HEK293 (cell line): ENCODE measurements around the gene LDB1.
A peak's percentile ranks its signal among the peaks of the same experiment; 100 is the strongest.

Experiments used
- CTCF ChIA-PET: fragments of 350-600 bp; formaldehyde crosslinking; extraction: SDS; loops from one replicate; lab custom pipeline; 2021; ENCODE audit warnings: antibody characterized with exemption; lab: Yijun Ruan, JAX
- POLR2A ChIA-PET: fragments of 300-600 bp; formaldehyde crosslinking; extraction: SDS; loops from one replicate; lab custom pipeline; 2020; ENCODE audit warnings: antibody characterized with exemption, inconsistent platforms; lab: Yijun Ruan, JAX
- H3K27ac ChIP-seq: fragments of 200-500 bp; sonication (Bioruptor generic); 2 replicates; pipeline ENCODE4 v1.5.1; 2014; ENCODE audit warnings: low read depth, low read length, control low read depth, inconsistent platforms; ENCODE audit errors: extremely low read depth
- H3K36me3 ChIP-seq, 2 experiments: fragments of 200-500 bp in 1 of 2; sonication (Bioruptor generic) in 1 of 2; 1 replicate in 1 of 2; 2 replicates in 1 of 2; pipeline ENCODE4 v1.5.1; 2014 to 2017; ENCODE audit warnings: inconsistent platforms in 2 of 2, low read length in 2 of 2; ENCODE audit not compliant: control insufficient read depth in 2 of 2, insufficient read depth in 1 of 2
- H3K4me1 ChIP-seq: fragments of 200-500 bp; sonication (Bioruptor generic); 2 replicates; pipeline ENCODE4 v1.5.1; 2014; ENCODE audit warnings: mild to moderate bottlenecking, low read length, inconsistent platforms; ENCODE audit not compliant: control insufficient read depth, insufficient read depth
- H3K4me3 ChIP-seq: 2 replicates; pipeline ENCODE4 v1.5.1; 2011; ENCODE audit warnings: low read depth, mild to moderate bottlenecking, control low read depth, low read length, moderate library complexity
- H3K9me3 ChIP-seq: fragments of 200-500 bp; sonication (Bioruptor generic); 2 replicates; pipeline ENCODE4 v1.5.1; 2014; ENCODE audit warnings: low read depth, low read length, inconsistent platforms; ENCODE audit not compliant: control insufficient read depth, insufficient read depth
- ATF2 ChIP-seq: fragments of 450-650 bp; formaldehyde crosslinking; IDR thresholded peaks from 2 replicates; pipeline ENCODE4 v1.5.1; 2016; ENCODE audit warnings: missing biosample characterization, missing genetic modification characterization, low read depth
- PRDM10 ChIP-seq: fragments of 450-650 bp; formaldehyde crosslinking; IDR thresholded peaks from 2 replicates; pipeline ENCODE4 v1.5.1; 2016; ENCODE audit warnings: missing biosample characterization, missing genetic modification characterization
- RBAK ChIP-seq: fragments of 450-650 bp; formaldehyde crosslinking; IDR thresholded peaks from 2 replicates; pipeline ENCODE4 v1.5.1; 2016; ENCODE audit warnings: missing biosample characterization, missing genetic modification characterization
- SALL2 ChIP-seq: fragments of 450-650 bp; formaldehyde crosslinking; IDR thresholded peaks from 2 replicates; pipeline ENCODE4 v1.5.0; 2017; ENCODE audit warnings: missing biosample characterization, mild to moderate bottlenecking, missing genetic modification characterization, borderline replicate concordance
- SP7 ChIP-seq: fragments of 450-650 bp; formaldehyde crosslinking; IDR thresholded peaks from 2 replicates; pipeline ENCODE4 v1.5.1; 2016; ENCODE audit warnings: missing biosample characterization, missing genetic modification characterization
- ZBTB7A ChIP-seq: fragments of 450-650 bp; formaldehyde crosslinking; IDR thresholded peaks from 2 replicates; pipeline ENCODE4 v1.5.1; 2016; ENCODE audit warnings: low read depth, missing biosample characterization, missing genetic modification characterization
- ZEB2 ChIP-seq: fragments of 450-650 bp; formaldehyde crosslinking; IDR thresholded peaks from 2 replicates; pipeline ENCODE4 v1.5.1; 2016; ENCODE audit warnings: missing biosample characterization, missing genetic modification characterization
- ZNF140 ChIP-seq: fragments of 450-650 bp; formaldehyde crosslinking; IDR thresholded peaks from 2 replicates; pipeline ENCODE4 v1.5.1; 2016; ENCODE audit warnings: missing biosample characterization, missing genetic modification characterization
- ZNF155 ChIP-seq: fragments of 450-650 bp; formaldehyde crosslinking; IDR thresholded peaks from 2 replicates; pipeline ENCODE4 v1.5.1; 2016; ENCODE audit warnings: missing biosample characterization, missing genetic modification characterization
- ZNF16 ChIP-seq: fragments of 450-650 bp; formaldehyde crosslinking; IDR thresholded peaks from 2 replicates; pipeline ENCODE4 v1.5.1; 2016; ENCODE audit warnings: low read depth, missing biosample characterization, missing genetic modification characterization
- ZNF302 ChIP-seq: fragments of 450-650 bp; formaldehyde crosslinking; IDR thresholded peaks from 2 replicates; pipeline ENCODE4 v1.5.1; 2016; ENCODE audit warnings: missing biosample characterization, missing genetic modification characterization, low read depth
- ZNF335 ChIP-seq: fragments of 450-650 bp; formaldehyde crosslinking; conservative IDR thresholded peaks from 2 replicates; pipeline ENCODE4 v1.5.1; 2016; ENCODE audit warnings: missing biosample characterization, missing genetic modification characterization
- ZNF473 ChIP-seq: fragments of 450-650 bp; formaldehyde crosslinking; IDR thresholded peaks from 2 replicates; pipeline ENCODE4 v1.5.1; 2017; ENCODE audit warnings: missing biosample characterization, missing genetic modification characterization
- ZNF513 ChIP-seq: fragments of 450-650 bp; IDR thresholded peaks from 2 replicates; pipeline ENCODE4 v1.5.1; 2018; ENCODE audit warnings: missing biosample characterization, missing genetic modification characterization
- ZNF792 ChIP-seq: fragments of 450-650 bp; formaldehyde crosslinking; IDR thresholded peaks from 2 replicates; pipeline ENCODE4 v1.5.1; 2016; ENCODE audit warnings: missing biosample characterization, missing genetic modification characterization
- TF ChIP-seq, protein P1 (sequence below): fragments of 450-650 bp; formaldehyde crosslinking; IDR thresholded peaks from 2 replicates; pipeline ENCODE4 v1.5.1; 2016; ENCODE audit warnings: missing biosample characterization, missing genetic modification characterization

The LDB1 gene

GRCh38 chr10:102148275-102148674, 28.1 kb upstream of the LDB1 start:
- TF ChIP-seq ZNF513 (tag by site-specific recombination) (peak; percentile 99), ZNF16 (tag by site-specific recombination) (no peak), ZNF335 (tag by site-specific recombination) (no peak), SP7 (tag by site-specific recombination) (no peak), SALL2 (tag by site-specific recombination) (no peak)
- Histone ChIP-seq H3K4me1 (0 out of 2 replicates have a peak, but pooled peaks cover 2% of the 10 kb centered on the region), H3K36me3 (peaks cover 29 to 65% of the 10 kb centered on the region in 2 experiments), H3K27ac (no peak overlapping the region), H3K9me3 (no peaks in the 10 kb centered on the region), H3K4me3 (no peak overlapping the region)
- ChIA-PET POLR2A (interaction anchor here (0.9 kb wide), 1 partner anchor 34 kb away, joined by 5 read pairs; no protein-coding TSS in a partner anchor), CTCF (interaction anchor here (1.2 kb wide), 1 partner anchor 16 kb away, joined by 5 read pairs; no protein-coding TSS in a partner anchor)

DNA sequence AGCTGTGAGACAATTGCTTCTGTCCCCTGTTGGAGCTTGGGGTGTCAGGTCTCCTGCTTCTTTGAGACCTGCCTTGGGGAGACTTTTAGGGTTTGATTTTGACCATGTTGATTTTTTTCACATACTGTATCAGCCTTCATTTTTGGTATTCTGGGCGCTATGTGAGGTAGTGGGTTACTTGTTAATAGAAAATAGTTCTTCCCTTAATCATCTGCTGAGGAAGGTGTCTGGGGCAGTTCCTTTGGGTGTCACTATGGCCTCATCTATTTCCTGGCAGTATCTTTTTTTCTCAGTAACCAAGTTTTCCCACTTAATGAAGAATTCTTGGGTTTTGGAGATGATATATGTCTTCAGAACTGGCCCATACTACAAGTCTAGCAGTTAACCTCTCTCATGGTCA, 27.4 kb upstream of the LDB1 start:
- H3K4me3 ChIP-seq: no peak overlapping the region
- POLR2A ChIA-PET: no interaction called here
- H3K36me3 ChIP-seq: peaks cover 32 to 72% of the 10 kb centered on the region in 2 experiments
- TF ChIP-seq ZNF302 (tag by site-specific recombination): no peak
- TF ChIP-seq, protein P1, sequence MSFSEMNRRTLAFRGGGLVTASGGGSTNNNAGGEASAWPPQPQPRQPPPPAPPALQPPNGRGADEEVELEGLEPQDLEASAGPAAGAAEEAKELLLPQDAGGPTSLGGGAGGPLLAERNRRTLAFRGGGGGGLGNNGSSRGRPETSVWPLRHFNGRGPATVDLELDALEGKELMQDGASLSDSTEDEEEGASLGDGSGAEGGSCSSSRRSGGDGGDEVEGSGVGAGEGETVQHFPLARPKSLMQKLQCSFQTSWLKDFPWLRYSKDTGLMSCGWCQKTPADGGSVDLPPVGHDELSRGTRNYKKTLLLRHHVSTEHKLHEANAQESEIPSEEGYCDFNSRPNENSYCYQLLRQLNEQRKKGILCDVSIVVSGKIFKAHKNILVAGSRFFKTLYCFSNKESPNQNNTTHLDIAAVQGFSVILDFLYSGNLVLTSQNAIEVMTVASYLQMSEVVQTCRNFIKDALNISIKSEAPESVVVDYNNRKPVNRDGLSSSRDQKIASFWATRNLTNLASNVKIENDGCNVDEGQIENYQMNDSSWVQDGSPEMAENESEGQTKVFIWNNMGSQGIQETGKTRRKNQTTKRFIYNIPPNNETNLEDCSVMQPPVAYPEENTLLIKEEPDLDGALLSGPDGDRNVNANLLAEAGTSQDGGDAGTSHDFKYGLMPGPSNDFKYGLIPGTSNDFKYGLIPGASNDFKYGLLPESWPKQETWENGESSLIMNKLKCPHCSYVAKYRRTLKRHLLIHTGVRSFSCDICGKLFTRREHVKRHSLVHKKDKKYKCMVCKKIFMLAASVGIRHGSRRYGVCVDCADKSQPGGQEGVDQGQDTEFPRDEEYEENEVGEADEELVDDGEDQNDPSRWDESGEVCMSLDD (tag by site-specific recombination): no peak
- no peak for TF ChIP-seq PRDM10 (tag by site-specific recombination)
- TF ChIP-seq ZBTB7A: no peak
- TF ChIP-seq RBAK: no peak
- no peak overlapping the region for H3K27ac ChIP-seq
- CTCF ChIA-PET: interaction anchor here (1.2 kb wide), 1 partner anchor 16 kb away, joined by 5 read pairs; no protein-coding TSS in a partner anchor
- 0 out of 2 replicates have a peak, but pooled peaks cover 2% of the 10 kb centered on the region for H3K4me1 ChIP-seq
- no peaks in the 10 kb centered on the region for H3K9me3 ChIP-seq

- Histone ChIP-seq H3K4me3 (no peak overlapping the region), H3K9me3 (no peaks in the 10 kb centered on the region), H3K4me1 (0 out of 2 replicates have a peak, but pooled peaks cover 2% of the 10 kb centered on the region), H3K36me3 (peaks cover 37 to 73% of the 10 kb centered on the region in 2 experiments), H3K27ac (no peak overlapping the region)
- ChIA-PET POLR2A (interaction anchor here (1.7 kb wide), 1 partner anchor 14 kb away, joined by 4 read pairs; the partner anchor contains the start of gene PPRC1), CTCF (interaction anchor here (1.2 to 1.4 kb wide), 2 partner anchors 15 to 205 kb away, joined by 3 to 5 read pairs; no protein-coding TSS in a partner anchor)
- no peak for TF ChIP-seq ZNF473 (tag by site-specific recombination)
- TF ChIP-seq ZEB2 (tag by site-specific recombination): no peak
- peak; percentile 93 for TF ChIP-seq ZNF513 (tag by site-specific recombination)
- TF ChIP-seq ZNF140: no peak
- no peak for TF ChIP-seq ZNF155 (tag by site-specific recombination)
- TF ChIP-seq ZNF792 (tag by site-specific recombination): no peak
- TF ChIP-seq ATF2 (tag by site-specific recombination): no peak
These were observed 26.8 kb upstream of the LDB1 start for GRCh38 chr10:102146971-102147428.
